Omental fat pad (tissue), 4 donors: ENCODE data around the gene UBE2O. TPM values are rescaled to one million over a fixed set of nuclear protein-coding genes. Genes with fewer than 3 reads are reported as not detected.

Experiments
- ATAC-seq: fragments of 150-250 bp; one replicate; pipeline ENCODE4 v1.9.1; 2016; ENCODE audit warnings: mild to moderate bottlenecking, moderate library complexity; ENCODE audit not compliant: low FRiP score
- DNase-seq: peaks from one replicate; pipeline ENCODE4 v3.0.0-alpha.2; 2019; ENCODE audit warnings: low spot score
- CTCF ChIP-seq, 3 donors: fragments of 450-650 bp; IDR thresholded peaks; one replicate each; pipeline ENCODE4 v1.5.1; 2016 to 2017; ENCODE audit warnings: antibody characterized with exemption in 3 of 3, mild to moderate bottlenecking in 3 of 3, moderate library complexity in 2 of 3
- total RNA-seq, 4 donors: library from RNA; depleted of rRNA; stranded (reverse); fragments of >200 nt; gene quantifications; one replicate each; pipeline ENCODE4 v1.1.0, GENCODE V29; 2016

UBE2O gene
- total RNA-seq, 4 donors from 2014 or later: 12.5 to 27.5 (median 20.0) TPM

- ATAC-seq (no peak), DNase-seq (no peak)
- no peak for TF ChIP-seq CTCF (IDR thresholded peaks at IDR 0.05)
These were observed 20.1 kb downstream of the UBE2O start for GRCh38 chr17:76432712-76433336.

- ATAC-seq: no peak
- no peak for DNase-seq
- TF ChIP-seq CTCF (IDR thresholded peaks at IDR 0.05): no peak
These were observed 20.9 kb downstream of the UBE2O start for GRCh38 chr17:76432004-76432403.

GRCh38 chr17:76431509-76431908, 21.4 kb downstream of the UBE2O start:
- DNase-seq: no peak
- TF ChIP-seq CTCF (IDR thresholded peaks at IDR 0.05): no peak
- ATAC-seq: no peak

GRCh38 chr17:76428511-76428910, 24.4 kb downstream of the UBE2O start:
- no peak for TF ChIP-seq CTCF (IDR thresholded peaks at IDR 0.05)
- DNase-seq (no peak), ATAC-seq (no peak)

- no peak for TF ChIP-seq CTCF (IDR thresholded peaks at IDR 0.05)
- DNase-seq: no peak
- ATAC-seq: peak; percentile 44
These were observed 25.3 kb downstream of the UBE2O start for GRCh38 chr17:76427501-76428231.

- no peak for DNase-seq
- no peak for TF ChIP-seq CTCF (IDR thresholded peaks at IDR 0.05)
- ATAC-seq: no peak
These were observed 26.1 kb downstream of the UBE2O start for GRCh38 chr17:76426853-76427252.

GRCh38 chr17:76422860-76423259, 30.1 kb downstream of the UBE2O start:
- no peak for TF ChIP-seq CTCF (IDR thresholded peaks at IDR 0.05)
- DNase-seq (no peak), ATAC-seq (no peak)
